Measurements from ENCODE around the gene KL.

Gene KL

DNA sequence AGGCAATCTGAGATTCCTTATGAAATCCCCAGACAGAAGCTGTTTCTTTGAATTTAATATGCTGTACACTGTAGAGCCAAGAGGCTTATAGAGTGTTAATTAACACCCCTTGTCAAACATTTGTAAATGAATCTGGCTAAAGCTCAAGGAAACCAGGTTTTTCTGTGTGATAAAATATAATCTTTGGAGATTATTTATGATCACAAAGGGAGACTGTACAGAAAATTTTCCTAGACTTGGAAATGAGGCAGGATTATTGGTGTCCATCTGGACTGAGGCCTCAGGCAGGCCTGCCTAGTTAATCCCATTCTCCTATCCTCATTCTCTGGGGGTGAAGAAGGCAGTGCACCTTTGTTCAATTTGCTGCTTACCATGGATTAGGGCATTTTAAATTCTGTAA is 17.8 kb downstream of the KL start:
- no peak for DNase-seq (ENCODE audit: low read depth in 2 of 2, low spot score in 1 of 2)

DNA sequence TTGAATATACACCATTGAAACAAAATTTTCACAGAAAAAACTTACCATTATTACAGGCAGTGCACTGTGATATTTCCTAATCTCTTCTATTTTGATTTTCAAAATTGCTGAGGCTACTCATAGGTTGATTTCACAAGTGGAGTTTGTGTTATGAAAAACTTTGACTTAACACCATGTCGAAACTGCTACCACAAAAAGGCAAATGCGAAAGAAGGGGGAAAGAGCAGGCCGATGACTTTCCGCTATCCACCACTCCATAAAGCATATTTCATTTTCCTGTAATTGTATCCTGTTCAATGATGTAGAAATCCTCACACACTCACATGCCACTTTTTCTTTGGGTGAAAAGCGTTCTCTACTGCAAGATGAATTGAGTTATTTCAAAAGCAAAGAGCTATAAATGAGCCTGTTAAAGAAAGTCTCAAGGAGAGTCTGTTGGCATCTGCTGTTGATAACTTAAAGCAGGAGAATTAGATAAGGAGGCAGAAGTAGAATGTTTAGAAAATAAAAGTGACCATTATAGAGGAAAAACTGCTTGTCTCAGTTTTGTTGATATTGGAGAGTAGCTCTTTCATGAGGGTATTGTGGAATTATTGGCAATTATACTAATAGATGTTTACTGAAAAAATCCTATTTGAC is 18.8 kb downstream of the KL start:
- DNase-seq (ENCODE audit: low read depth in 2 of 2, low spot score in 1 of 2): no peak

DNA sequence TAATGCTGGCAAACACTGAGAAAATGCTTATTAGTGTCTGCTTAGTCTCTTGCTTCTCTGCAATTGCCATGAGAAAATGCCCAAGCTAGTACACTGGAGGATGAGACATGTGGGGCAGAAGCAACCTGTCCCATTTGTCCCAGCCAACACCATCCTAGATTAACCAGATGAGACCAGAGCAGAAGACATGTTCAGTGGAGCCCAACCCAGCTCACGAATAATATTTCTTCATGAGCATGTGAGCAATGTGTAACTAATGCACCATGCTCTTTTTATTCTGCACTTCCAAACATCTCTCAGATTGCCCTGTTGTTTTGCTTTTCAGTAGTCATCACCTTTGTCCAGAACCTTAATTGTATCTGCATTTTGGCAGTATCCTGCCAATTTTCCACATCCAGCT is 21.4 kb downstream of the KL start:
- DNase-seq (ENCODE audit: low read depth in 2 of 2, low spot score in 1 of 2): no peak

DNA sequence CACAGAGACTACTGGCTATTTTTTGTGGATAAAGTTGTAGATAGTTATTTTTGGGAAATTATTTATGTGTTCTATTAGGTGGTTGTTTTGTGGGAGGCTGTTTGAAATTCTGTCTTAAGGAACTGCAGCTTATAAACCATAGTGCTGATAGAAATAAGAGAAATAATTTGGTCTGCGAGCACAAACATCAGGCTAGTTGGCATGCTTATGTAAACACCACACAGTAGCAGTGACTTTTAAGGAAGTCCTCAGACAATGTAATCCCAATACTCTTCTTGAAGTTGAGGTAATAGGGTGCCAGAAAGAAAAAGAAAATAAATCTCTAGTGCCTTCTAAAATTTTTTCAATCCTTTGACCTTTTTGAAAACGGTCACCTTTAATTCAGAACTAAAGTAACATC is 23.9 kb downstream of the KL start:
- no peak for DNase-seq (ENCODE audit: low read depth in 2 of 2, low spot score in 1 of 2)

DNA sequence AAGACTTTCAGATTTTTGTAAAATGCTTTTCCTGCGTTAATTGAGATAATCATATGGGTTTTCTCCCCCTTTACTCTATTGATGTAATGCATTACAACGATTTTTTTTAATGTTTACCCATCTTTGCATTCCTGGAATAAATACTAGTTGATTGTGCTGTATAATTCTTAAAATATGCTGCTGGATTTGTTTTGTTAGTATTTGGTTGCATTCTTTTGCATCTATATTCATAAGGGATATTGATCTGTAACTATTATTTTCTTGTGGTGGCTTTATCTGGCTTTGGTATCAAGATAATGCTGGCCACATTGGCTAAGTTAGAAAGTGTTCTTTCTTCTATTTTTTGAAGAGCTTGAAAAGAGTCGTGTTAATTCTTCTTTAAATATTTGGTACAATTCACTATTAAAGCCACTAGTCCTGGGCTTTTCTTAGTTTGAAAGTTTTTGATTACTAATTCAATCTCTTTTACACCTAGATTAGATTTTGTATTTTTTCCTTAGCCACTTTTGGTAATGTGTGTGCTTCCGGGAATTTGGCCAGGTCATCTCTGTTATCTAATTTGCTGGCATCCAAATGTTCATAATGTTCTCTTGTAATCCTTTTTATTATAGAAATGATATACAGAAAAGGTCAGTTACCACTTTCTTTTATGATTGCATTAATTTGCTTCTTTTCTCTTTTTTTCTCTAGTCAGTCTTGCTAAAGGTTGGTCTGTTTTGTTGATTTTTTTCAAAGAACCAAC is 29.8 kb downstream of the KL start:
- DNase-seq (ENCODE audit: low read depth in 2 of 2, low spot score in 1 of 2): no peak

DNA sequence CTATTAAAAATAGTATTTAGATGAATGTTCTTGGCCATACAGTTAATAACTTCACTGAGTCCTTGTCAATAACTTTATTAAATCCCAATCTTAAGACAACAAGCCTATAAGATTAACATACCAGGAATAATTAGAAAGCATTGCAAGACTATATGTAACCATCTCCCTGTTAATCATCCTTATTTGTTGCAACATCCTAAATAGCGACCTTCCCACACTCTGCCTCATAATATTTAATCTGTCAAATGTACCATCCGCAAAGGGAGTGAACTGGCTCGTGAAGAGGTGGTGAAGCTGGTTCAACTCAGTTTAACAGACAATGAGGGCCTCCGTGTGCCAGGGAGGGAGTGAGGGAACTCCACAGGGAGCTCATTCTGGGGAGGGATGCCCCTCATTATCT is 33.9 kb downstream of the KL start:
- DNase-seq (ENCODE audit: low read depth in 2 of 2, low spot score in 1 of 2): no peak

DNA sequence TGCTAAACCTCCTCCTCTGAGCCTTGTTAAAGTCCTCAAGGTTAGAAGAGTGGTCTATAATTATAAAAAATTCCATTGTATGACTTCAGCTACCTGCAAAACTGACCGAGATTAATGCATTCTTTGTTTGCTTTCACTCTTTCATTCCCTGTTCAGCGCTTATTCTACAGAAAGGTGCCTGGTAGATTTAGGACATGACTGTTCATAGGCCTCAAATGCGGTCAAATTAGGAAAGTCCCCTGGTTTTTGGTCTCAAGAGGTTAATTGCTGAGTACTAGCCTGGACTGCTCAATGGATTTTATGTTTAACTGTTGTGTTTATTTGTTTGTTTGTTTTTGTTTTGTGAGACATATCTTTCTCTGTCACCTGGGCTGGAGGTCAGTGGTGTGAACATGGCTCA is 35.4 kb downstream of the KL start:
- no peak for DNase-seq (ENCODE audit: low read depth in 2 of 2, low spot score in 1 of 2)

DNA sequence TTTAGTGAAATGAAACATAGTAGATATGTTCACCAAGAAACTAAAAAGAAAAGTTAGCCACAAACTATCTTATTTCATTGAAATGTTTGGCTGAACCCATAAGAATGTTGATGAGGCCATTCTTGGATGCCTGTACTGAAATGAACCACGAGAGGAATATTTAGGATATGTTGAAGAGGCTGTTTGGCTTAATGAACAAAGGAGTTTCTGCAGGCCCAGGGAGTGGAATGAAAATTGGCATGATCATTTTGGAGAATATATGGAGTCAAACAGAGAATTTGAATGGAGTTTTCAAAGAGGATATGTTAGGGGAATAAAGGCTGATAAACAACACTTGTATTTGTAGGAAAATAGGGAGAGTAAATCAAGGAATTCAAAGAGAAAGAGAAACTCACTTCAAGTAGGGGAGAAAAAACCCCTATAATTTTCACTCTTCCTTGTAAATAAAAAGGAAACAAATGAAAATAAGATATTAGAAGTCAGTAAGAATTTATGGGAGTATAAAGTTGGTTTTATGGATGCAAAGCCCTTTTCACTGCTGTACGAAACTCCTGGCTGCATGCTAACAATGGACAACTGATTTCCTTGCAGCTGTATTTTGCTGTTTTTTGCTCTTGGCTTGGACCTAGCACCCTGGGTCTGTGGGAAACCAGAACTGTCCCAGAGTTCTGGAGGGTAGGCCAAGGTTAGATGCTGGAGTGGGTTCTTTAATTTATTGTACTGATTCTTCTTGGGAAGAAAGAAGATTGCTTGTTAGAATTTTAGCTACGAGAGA is 36.5 kb downstream of the KL start:
- DNase-seq (ENCODE audit: low read depth in 2 of 2, low spot score in 1 of 2): no peak

DNA sequence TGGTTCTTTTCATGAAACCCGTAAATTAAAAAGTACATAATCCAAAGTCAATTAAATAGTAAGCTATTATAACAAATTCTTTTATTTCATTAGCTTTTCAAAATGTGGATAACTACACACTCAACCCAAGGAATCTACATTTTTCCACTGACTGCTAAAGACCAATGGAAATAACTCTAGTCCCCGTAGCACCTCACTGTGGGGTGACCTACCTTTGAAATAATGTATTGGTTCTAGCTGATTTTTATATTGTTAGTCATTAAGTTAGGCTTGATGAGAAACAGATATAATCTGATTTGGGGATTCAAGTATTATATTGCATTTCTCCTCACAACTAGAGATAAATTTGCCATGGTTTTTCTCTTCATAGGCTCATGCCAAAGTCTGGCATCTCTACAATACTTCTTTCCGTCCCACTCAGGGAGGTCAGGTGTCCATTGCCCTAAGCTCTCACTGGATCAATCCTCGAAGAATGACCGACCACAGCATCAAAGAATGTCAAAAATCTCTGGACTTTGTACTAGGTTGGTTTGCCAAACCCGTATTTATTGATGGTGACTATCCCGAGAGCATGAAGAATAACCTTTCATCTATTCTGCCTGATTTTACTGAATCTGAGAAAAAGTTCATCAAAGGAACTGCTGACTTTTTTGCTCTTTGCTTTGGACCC is 37.3 kb downstream of the KL start:
- DNase-seq (ENCODE audit: low read depth in 2 of 2, low spot score in 1 of 2): no peak

DNA sequence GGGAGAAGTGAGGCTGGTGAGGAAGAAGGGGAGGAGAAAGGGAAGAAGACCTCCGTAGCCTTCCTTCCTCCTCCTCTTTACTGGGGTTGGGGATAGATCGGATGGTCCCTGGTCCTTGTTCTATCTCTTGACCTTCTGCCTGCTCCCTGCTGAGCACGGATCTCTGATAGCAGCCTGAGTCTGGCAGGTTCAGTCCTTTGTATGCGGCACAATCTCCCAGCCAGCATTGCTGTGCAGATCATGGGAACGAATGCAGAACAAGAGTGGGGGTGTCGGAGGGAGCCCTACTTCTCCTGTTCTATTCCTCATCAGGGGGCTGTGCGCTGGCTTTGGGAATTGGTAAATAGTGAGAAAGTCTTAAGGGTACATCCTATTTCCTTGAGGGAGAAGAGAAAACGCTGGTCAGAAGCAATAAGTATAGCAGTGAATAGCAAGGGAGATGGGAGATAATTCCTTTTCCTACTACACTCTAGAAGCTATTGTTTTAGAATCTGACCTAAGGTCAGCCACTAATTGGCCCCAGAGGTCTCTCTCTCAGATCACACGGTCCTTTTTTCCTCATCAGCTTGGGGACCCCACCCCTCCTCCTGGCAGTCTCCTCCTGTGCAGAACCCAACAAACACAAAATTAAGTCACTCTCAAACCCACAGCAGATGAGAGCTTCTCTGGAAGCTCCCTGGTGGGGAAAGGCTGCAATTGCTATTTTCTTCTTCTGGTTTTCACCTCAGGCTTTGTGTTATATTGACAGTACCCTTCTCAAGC is 41.0 kb downstream of the KL start:
- no peak for DNase-seq (ENCODE audit: low read depth in 2 of 2, low spot score in 1 of 2)

DNA sequence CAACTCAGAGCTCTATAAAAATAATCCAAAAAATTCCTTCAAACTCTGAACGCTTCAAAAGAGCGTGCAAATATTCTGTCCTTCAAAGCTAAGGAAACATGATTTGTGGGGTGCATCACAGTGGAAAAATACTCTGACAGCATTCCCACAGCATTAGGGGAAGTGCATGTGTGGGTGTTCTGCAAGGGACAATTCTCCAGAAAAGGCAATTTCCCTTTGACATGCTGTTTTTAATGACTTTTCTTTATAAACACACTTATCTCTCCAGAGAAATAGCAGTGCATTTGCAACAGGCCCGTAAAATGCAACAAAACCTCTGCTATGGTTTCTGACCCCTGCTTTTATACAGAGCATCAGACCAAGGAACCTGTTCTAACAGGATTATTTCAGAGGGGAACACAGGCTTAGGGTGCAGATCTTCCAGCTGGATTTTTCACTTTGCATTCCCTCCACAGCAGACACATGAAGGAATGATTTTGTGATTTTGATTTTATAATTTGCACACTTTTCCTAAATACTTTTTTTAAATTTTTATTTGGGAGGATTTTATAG is 42.6 kb downstream of the KL start:
- no peak for DNase-seq (ENCODE audit: low read depth in 2 of 2, low spot score in 1 of 2)

DNA sequence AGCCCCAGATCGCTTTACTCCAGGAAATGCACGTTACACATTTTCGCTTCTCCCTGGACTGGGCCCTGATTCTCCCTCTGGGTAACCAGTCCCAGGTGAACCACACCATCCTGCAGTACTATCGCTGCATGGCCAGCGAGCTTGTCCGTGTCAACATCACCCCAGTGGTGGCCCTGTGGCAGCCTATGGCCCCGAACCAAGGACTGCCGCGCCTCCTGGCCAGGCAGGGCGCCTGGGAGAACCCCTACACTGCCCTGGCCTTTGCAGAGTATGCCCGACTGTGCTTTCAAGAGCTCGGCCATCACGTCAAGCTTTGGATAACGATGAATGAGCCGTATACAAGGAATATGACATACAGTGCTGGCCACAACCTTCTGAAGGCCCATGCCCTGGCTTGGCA is 44.6 kb downstream of the KL start:
- no peak for DNase-seq (ENCODE audit: low read depth in 2 of 2, low spot score in 1 of 2)

DNA sequence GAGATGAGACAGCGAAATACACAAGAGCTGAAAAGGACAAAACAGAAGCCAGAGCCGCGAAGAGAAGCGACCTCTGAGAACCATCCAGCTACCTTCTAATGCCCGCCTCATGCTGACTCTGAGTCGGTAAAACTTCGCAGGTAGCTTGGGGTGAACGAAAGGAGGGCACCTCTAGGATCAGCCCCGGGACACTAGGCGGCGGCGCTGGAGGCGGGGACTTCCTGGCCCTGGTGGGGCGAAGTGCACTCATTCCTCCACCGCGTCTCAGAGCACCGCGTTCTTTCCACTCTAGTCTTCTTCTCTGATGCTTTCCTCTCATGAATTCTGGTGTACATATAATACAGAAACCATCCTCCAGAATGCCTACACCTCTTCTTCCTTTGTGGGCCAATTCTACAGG is 50.1 kb downstream of the KL start:
- DNase-seq (ENCODE audit: low read depth in 2 of 2, low spot score in 1 of 2): no peak

DNA sequence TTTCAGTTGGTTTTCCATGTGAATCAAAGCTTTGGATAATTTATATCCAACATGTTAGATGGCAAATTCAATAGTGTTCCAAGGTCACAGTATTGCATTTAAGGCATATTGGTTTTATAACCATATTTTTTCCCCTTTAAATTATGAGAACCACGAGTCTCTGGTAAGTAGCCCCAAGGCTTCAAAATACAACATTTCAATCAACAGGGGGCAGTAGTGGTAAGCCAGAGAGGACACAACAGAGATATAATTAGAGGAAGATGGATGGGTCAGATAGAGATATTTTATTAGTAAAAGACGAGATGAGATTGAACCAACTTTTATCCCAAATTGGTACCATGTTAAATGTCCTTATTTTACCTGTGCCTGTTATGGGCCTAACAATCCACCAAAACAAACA is 53.1 kb downstream of the KL start:
- DNase-seq (ENCODE audit: low read depth in 2 of 2, low spot score in 1 of 2): no peak

DNA sequence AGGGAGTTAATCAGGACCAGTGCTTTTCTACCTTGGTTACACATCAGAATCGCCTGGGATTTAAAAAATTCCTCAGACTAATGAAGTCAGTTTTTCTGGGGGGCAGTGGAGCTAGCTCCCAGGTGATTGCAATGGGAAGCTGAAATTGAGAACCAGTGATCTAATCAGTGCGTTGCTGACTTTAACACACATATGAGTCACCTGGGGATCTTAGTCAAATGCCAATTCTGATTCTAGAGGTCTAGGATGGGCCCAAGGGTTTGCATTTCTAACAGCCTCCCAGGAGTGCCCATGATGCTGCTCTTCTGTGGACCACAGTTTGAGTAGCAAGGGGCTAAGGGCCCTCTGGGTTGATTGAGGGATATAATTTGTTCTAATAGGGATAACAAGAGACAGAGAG is 54.5 kb downstream of the KL start:
- DNase-seq (ENCODE audit: low read depth in 2 of 2, low spot score in 1 of 2): no peak

DNA sequence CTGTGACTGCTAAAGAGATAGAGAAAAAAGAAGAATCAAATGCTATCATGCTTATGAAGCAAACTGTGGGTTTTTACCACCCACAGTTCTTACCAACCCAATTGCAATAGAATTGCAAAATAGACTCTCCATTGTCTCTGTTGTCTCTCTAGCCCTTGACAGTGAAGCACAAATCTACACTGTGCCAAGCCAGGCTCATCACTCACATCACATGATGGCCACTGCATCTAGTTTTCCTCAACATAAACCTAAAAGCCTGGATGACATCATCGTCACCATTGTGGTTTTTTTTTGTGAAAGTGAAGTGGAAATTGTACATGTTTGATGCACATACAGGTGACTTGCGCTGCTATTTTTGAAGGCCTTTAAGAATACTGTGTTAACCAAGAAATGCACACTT is 56.1 kb downstream of the KL start:
- no peak for DNase-seq (ENCODE audit: low read depth in 2 of 2, low spot score in 1 of 2)

DNA sequence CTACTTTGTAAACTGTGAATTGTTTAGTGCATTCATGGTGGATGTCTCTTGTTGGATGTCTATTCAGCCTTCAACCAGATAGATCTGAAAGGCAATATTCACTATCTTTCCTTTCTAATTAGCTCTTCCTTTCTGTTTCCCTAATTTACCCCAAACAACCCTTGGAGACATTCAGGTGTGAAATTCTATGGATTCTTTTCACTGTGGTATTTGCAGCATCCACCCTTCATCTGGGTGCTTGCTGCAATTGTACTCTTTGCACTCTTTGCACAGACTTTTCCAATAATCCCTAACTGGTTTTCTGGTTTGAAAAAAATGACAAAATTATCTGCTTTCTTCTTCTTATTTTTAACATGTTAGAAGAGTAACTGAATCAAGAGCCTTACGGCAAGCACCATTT is 56.5 kb downstream of the KL start:
- DNase-seq (ENCODE audit: low read depth in 2 of 2, low spot score in 1 of 2): no peak

DNA sequence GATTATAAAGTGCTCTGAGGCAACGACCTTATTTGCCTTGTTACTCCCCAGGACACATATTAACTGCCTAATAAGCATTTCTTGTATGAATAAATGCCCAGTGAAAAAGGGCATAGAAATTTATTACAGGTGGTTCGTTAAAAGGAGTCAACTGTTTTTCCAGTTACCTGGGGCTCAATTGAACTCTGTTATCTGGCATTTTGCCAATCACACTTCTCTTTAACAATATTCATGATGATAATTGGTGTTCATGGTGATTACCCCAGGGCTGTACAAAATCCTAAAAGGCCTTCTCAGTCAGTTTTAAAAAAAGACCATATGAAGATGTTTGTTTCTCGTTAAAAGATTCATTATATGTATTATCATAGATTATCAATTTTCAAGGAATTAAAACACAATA is 57.1 kb downstream of the KL start:
- no peak for DNase-seq (ENCODE audit: low read depth in 2 of 2, low spot score in 1 of 2)

DNA sequence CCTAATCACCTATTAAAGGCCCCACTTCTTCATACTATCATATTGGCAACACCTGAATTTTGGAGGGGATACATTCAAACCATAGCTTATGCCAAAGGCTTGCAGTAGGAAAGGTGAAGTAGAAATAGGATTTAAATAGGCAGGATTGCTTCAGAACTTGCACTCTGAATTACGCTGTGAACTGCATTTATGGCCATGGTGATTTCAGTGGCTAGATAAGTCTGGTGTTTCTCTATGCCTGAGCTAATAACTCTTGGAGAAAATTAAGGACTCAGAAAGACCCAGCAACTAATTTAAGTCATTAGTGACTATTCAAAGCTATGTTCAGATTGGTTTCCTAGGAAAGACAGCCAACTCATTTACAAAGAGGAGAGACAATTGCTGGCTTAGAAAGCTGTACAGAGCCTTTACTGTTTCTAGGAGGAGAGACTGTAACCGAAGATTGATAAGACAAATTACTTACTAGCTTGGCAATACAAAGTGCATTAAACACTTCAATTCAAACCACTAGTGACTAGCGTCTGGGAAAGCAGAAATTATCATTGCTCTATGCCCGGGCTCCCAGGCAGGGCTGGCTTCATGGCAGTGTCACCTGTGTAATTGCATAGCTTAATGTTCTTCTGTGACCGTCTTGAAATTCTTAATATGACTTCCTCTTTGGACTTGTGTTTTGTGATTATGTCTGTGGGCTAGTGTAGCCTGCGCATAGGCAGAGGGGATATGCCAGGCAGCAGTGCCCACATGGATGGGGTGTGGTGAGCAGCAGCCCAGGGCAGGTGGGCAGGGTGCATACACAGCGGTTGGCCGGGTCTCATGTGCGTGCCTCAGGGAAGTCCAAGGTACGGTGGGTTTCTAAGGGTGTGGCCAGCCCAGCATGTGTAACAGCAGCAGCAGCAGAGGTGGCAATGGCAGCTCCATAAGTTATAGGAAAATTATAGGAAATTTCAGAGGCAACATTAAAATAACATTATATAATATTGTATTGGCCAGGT is 60.1 kb downstream of the KL start:
- no peak for DNase-seq (ENCODE audit: low read depth in 2 of 2, low spot score in 1 of 2)

DNA sequence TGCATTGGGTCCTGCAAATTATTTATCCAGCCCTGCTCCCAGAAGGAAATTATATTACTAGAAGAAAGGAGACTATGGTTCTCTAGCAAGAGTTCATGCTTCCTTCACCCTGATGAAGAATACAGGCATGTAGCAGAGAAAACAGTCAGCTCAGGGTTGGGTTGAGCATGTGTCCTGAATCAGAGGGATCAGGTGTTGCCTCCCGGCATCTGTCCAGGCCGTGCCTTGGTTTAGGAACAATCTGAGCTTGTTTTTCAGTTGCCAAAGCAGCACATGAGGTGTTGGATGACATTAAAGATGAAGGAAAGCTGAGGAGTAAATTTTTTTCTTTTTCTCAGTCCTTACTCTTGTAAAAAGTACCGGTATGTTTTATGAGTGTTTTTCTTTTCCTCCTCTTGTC is 62.0 kb downstream of the KL start:
- DNase-seq (ENCODE audit: low read depth in 2 of 2, low spot score in 1 of 2): no peak

Measured in stimulated activated CD8-positive, alpha-beta memory T cell treated with anti-CD3 and anti-CD28 coated beads, Interleukin-4, amount 100 ng/mL, for 1 hour (primary cell).